ENCODE measurements around the gene TRIM17.

Gene TRIM17

GRCh38 chr1:228399531-228400236 lies 17.0 kb downstream of the TRIM17 start:
- no peak for DNase-seq

DNA sequence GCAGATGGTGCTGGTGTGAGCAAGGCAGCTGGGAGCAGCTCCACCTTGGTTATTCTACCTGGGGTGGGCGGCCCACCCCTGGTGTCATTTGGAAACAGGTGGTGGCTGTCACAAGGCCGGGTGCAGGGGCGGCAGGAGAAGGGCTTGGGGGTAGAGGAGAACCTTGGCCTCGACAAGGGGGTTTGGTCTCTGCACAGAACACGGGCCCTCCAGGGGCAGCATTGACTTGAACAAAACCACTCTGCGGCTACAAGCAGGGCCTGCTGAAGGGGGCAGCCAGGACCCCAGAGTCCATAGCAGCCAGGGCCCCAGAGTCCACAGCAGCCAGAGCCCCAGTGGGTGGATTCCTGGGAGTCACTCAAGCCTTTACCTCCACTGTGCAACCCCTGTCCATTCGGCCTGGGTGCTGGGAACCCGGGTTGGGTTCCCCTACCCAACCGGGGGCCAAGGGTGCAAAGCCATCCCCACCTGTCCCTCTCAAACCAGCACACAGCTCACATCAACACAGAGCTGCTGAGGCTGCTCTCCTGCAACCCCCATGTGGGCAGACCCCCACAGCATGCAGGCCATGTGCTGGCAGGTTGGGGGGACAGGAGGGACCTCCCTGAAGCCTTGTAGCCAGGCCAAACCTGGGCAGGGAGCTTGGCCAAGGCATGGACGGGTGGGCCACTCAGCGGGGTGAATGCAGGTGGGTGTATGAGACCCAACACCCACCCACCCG lies 17.8 kb downstream of the TRIM17 start:
- no peak for DNase-seq

DNA sequence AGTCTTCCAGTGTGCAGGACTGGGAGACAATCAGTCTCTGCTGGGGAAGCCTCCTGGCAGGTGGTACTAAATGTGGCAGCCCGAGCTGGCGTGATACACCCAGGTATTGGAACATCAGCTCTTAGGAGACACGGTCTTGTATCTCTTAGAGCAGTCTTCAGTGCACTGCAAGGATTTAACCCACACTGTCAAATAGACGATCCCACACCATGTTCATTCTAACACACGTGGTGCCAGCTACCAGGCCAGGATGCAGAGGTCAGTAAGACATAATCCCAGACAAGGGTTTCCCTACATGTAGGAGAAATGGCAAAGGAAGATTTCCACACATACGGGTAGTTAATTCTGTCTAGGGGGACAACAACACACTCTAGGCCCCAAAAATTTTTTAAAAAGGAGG lies 18.7 kb downstream of the TRIM17 start:
- DNase-seq, result no peak

- no peak for DNase-seq
Observed at GRCh38 chr1:228396770-228397662, 19.6 kb downstream of the TRIM17 start.

DNA sequence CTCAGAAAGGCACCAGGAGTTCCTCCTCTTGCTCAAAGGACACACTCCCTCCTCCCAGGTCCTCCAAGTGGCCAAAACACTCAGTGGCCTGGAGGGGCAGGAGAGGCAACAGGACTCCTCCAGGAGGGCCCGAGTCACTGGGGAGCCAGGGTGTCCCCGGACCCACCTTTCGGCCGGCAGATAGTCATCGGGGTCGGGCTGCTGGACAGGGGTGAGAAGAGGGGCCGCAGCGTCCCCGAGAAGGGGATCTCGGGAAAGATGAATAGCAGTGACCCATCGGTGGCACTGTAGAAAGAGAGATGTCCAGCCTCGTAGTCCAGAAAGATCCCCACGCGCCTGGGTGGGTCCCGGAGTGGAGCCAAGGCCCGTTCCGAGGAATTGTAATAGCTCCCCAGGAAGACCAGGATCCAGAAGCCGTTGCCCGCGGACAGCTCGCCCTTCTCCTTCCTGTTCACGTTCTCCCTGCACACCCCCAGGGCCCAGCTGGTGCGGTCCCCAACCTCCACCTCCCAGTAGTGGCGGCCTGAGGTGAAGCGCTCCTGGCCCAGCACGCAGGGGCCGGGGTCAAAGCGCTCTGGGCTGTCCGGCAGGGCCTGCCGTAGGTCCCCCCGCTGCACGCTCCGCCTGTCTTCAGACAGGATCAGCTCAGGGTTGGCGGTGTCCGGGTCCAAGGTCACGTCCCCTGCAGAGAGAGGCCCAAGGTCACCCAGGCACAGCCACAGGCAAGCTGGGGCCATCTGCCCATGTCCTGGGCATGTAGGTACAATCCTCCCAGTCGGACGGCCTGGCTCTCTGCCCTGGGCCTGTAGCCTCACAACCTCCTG lies 21.9 kb downstream of the TRIM17 start:
- no peak for DNase-seq

DNA sequence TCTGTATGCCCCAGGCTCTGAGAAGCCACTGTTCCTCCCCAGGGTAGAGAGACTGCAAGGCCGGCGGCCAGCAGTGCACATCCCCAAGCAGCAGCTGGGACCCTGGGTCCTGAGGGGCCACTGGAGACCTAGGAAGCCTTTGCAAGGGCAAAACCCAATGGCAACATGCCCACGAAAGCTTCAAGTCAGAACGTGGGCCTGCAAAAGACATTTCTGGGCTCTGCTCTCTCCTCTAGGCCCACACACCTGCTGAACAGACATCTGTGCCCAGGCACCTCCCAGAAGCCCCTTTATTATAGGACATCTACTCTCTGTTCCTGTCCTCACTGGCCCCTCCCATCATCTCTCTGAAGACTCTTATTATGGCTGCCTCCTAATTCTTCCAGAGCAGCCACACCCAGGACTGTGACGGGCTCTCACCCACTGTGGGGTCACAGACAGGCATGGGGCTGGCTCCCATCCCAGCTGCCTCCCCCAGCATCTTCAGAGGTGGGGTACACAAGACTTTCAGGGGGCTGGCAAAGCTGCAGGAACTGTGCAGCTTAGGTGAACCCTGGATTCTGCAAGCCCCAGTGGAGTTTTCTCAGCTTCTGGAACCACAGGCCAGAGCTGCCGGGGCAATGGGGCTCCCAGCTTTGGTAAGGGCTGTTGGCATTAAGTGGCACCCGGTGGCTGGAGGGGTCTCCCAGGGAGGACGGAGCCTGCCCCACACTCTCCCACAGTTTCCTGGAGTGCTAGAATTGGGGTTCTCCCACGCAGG lies 22.7 kb downstream of the TRIM17 start:
- DNase-seq, result no peak

DNA sequence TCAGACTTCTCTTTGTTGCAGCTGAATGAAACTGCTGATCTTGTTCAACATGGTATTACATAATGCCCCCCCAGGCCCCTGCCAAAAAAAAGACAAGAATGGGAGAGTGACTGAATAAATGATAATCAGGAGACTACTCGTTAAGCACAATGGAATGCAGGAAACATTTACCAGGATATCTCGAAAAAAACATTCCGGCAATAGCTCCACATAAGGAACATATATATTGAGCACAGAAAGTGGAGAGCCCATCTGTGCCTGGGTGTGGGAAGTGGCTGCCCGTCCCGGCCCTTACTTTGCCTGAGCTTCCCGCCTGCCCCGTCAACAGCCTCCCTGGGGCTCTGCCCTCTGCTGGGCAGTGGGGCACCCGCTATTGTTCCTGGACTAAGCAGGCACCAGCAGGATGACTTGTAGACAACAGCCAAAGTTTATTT lies 23.4 kb downstream of the TRIM17 start:
- DNase-seq, result peak; percentile 87

- peak; percentile 59 for DNase-seq
Observed at GRCh38 chr1:228392111-228392936, 24.3 kb downstream of the TRIM17 start.

DNA sequence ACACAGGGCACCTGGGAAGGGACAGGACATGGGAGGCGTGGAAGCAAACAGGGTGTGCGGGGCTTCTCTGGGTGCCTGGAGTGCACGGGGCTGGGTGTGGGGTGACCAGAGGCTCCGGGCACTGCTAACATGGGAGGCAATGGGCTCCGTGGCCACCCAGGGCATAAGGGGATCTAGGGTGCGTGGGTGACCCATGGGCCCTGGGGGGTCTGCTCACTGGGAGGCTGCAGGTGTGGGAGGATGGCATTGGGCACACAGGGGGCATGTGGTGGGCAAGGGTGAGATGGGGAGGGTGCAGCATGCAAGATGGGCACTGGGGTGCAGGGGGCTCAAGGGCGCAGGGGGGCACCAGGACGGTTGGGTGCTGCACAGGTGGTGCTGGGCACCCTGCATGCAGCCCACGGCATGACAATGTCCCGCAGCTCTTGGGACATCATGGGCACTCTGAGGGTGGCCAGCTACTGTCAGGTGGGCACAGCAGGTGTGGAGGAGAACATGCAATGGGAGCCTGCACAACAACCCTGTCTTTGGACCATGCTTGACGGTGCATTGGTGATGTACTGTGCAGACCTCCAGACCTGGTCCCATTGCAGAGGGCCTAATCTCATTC lies 25.1 kb downstream of the TRIM17 start:
- no peak for DNase-seq

DNA sequence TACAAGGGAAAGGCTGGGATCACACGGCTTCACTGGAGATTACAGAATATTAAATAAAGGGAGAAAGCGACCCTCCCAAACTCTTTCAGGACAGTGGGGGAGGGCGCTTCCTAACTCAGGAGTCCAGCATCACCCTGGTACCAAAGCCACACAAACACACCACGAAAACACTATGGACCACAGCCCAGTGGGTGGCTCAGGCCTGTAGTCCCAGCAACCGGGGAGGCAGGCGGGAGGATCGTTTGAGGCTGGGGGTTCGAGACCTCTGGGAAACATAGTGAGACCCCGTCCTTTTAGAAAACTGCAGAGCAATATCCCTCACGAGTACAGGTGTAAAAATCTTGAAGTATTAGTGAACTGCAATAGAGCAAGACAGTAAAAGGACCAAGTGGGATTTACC lies 26.0 kb downstream of the TRIM17 start:
- no peak for DNase-seq

DNA sequence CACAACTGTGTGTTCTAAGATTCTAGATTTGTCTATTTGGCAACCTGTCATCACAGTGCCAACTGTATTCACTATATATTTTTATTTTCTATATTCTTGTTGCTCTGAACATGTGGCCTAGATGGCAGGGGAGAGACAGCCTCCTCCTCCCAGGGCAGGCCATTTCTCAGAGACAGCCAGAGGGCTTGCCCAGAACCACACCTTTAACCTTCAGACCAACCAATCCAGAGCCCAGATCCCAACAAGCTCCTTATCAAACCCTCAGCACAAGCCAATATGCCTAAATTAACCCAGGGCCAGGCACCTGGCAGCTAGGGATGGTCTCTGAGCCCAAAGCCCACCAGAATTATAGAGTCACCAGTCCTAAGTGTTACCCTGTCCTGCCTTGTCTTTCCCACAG lies 29.3 kb downstream of the TRIM17 start:
- no peak for DNase-seq

GRCh38 chr1:228385232-228385631 lies 31.4 kb downstream of the TRIM17 start:
- DNase-seq, result no peak

DNA sequence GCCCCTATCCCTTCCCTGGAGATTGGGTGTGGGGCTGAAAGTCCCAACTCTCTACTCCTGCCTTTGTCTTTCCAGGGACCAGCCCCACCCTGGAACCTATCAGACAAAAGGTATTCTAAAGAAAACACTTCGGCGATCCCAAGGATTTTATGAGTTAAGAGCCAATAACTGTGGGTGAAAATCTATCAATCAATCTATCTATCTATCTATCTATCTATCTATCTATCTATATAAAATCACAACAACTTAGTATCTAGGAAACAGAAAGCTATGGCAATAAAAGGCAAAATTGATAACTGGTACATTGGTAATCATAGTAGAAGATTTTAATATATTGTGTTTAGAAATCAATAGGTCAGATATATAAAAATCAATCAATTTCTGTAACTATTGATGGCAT lies 32.9 kb downstream of the TRIM17 start:
- DNase-seq, result no peak

DNA sequence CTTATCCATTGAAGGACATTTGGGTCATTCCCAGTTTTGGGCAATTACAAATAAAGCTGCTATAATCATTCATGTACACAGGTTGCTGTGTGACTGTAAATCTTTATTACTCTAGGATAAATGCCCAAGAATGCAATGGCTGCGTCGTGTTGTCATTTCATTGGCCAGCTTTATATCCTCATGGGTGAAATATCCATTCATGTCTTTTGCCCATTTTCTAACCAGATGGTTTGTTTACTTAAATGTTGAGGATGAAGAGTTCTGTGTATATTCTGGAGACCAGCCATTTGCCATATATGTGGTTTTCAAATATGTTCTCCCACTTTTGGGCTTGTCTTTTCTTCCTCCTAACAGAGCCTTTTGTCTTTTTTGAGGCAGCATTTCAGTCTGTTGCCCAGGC lies 35.3 kb downstream of the TRIM17 start:
- no peak for DNase-seq

GRCh38 chr1:228379666-228380065 lies 37.0 kb downstream of the TRIM17 start:
- no peak for DNase-seq

DNA sequence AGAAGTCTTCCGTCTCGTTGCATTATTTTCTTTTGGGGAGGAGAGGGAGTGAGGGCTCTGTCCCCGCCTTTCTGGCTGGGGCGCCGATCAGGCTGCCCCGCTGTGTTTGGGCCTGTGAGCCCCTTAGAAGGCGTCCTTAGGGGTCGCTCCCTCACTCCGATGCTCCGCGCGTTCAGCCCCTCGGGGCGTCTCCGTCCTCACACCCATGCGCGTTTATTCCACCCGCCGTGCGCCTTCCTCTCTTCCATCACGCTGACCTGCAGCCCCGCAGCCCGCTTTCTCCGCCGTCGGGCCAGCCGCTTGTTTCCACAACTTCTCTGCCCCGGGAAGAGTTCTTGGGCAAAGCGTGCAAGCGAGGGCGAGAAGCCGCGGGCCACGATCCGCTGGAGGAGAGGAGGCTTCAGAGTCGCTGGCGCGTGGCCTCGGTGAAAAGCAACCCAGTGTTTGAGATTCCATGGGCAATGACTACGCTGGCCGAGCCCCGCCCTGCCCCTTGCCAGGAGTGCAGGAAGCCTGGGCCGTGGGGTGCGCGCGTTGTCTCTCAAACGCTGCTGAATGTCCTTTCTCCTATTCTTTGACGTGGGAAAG lies 37.7 kb downstream of the TRIM17 start:
- peak; percentile 26 for DNase-seq

GRCh38 chr1:228378090-228378872 lies 38.4 kb downstream of the TRIM17 start:
- peak; percentile 68 for DNase-seq

- DNase-seq, result no peak
Observed at GRCh38 chr1:228377664-228378089, 39.0 kb downstream of the TRIM17 start.
